ENCODE data around the gene TMBIM1.

DNA sequence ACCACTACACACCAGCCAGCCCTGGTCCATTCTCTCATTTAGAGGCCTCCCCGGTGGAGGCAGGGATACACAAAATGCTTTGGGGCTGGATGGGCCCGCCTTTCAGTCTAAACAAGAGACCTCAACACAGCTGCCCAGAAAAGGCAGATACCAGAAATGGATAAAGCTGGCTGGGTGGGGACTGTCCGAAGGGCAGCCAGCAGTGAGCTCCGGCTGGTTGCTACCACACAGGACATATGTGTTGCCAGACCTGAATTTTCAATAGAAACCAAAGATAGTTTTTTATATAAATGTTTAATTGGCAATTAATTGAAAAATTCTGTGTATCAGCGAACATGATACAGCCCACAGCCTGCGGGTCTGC is 30.1 kb downstream of the TMBIM1 start:
- TF ChIP-seq, protein P1, sequence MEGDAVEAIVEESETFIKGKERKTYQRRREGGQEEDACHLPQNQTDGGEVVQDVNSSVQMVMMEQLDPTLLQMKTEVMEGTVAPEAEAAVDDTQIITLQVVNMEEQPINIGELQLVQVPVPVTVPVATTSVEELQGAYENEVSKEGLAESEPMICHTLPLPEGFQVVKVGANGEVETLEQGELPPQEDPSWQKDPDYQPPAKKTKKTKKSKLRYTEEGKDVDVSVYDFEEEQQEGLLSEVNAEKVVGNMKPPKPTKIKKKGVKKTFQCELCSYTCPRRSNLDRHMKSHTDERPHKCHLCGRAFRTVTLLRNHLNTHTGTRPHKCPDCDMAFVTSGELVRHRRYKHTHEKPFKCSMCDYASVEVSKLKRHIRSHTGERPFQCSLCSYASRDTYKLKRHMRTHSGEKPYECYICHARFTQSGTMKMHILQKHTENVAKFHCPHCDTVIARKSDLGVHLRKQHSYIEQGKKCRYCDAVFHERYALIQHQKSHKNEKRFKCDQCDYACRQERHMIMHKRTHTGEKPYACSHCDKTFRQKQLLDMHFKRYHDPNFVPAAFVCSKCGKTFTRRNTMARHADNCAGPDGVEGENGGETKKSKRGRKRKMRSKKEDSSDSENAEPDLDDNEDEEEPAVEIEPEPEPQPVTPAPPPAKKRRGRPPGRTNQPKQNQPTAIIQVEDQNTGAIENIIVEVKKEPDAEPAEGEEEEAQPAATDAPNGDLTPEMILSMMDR (IDR thresholded peaks at IDR 0.05; ENCODE audit: low read depth, low read length, poor library complexity, severe bottlenecking): no peak
- no peak for TF ChIP-seq EZH2phosphoT487 (IDR thresholded peaks at IDR 0.05; ENCODE audit: borderline replicate concordance, low read length)
